Loucy (cell line): Measurements from ENCODE around the gene VWA7.
A peak's percentile ranks its signal among the peaks of the same experiment; 100 is the strongest.
"Not testable (repeated sequence)": the region's sequence is repeated elsewhere in the genome, so short reads cannot be mapped to it uniquely, and the experiment has no call there.

Experiments used
- H2AFZ ChIP-seq: fragments of 200-600 bp; sonication (generic); 2 replicates; pipeline ENCODE4 v1.6.0; 2016; ENCODE audit warnings: antibody characterized with exemption, mild to moderate bottlenecking, low read length, moderate library complexity
- H3F3A ChIP-seq: fragments of 200-600 bp; 2 replicates; pipeline ENCODE4 v1.6.0; 2016; ENCODE audit warnings: antibody characterized with exemption, low read depth, mild to moderate bottlenecking
- H3K27me3 ChIP-seq: fragments of 200-600 bp; sonication (generic); 2 replicates; pipeline ENCODE4 v1.6.1; 2014; ENCODE audit warnings: low read length, mild to moderate bottlenecking; ENCODE audit not compliant: insufficient read depth, poor library complexity, severe bottlenecking
- H3K36me3 ChIP-seq: fragments of 200-600 bp; sonication (generic); 2 replicates; pipeline ENCODE4 v1.6.1; 2016; ENCODE audit warnings: low read length; ENCODE audit not compliant: insufficient read depth
- H3K4me1 ChIP-seq: fragments of 200-600 bp; sonication (generic); 2 replicates; pipeline ENCODE4 v1.5.1; 2014; ENCODE audit warnings: low read length, mild to moderate bottlenecking; ENCODE audit not compliant: insufficient read depth, poor library complexity, severe bottlenecking
- H3K4me2 ChIP-seq: fragments of 200-600 bp; sonication (generic); 2 replicates; pipeline ENCODE4 v1.6.0; 2014; ENCODE audit warnings: antibody characterized with exemption, low read length, low read depth, mild to moderate bottlenecking; ENCODE audit not compliant: poor library complexity, severe bottlenecking
- H3K4me3 ChIP-seq: fragments of 200-600 bp; sonication (generic); 2 replicates; pipeline ENCODE4 v1.5.1; 2014; ENCODE audit warnings: low read length, mild to moderate bottlenecking, mixed read lengths; ENCODE audit not compliant: poor library complexity, severe bottlenecking
- H3K79me2 ChIP-seq: fragments of 200-600 bp; sonication (generic); 2 replicates; pipeline ENCODE4 v1.6.1; 2014; ENCODE audit warnings: low read length; ENCODE audit not compliant: insufficient read depth
- H3K9ac ChIP-seq: fragments of 200-600 bp; sonication (generic); 2 replicates; pipeline ENCODE4 v1.6.0; 2014; ENCODE audit warnings: mild to moderate bottlenecking, low read depth, low read length, moderate library complexity; ENCODE audit not compliant: poor library complexity, severe bottlenecking
- H3K9me2 ChIP-seq: fragments of 200-600 bp; sonication (generic); replicated peaks from 2 replicates; pipeline ENCODE4 v1.6.1; 2016; ENCODE audit warnings: low read depth, low read length, mixed read lengths
- H3K9me3 ChIP-seq: fragments of 200-600 bp; sonication (generic); 2 replicates; pipeline ENCODE4 v1.6.1; 2014; ENCODE audit warnings: mild to moderate bottlenecking, antibody characterized with exemption, low read length, low read depth; ENCODE audit not compliant: insufficient read depth
- H4K20me1 ChIP-seq: fragments of 200-600 bp; sonication (generic); 2 replicates; pipeline ENCODE4 v1.6.0; 2014; ENCODE audit warnings: antibody characterized with exemption, low read length, mild to moderate bottlenecking; ENCODE audit not compliant: insufficient read depth, poor library complexity, severe bottlenecking
- CTCF ChIP-seq: fragments of 200-600 bp; sonication (generic); conservative IDR thresholded peaks from 2 replicates; pipeline ENCODE4 v1.5.1; 2014; ENCODE audit warnings: mild to moderate bottlenecking, antibody characterized with exemption, low read length
- EZH2phosphoT487 ChIP-seq: fragments of 200-600 bp; IDR thresholded peaks from 2 replicates; pipeline ENCODE4 v1.6.1; 2018; ENCODE audit warnings: antibody characterized with exemption, mild to moderate bottlenecking, moderate library complexity, borderline replicate concordance

The VWA7 gene

GRCh38 chr6:31822036-31822821 is 45.1 kb upstream of the VWA7 start:
- H3K27me3 ChIP-seq: no peaks in the 10 kb centered on the region
- no peaks in the 10 kb centered on the region for H4K20me1 ChIP-seq
- peak overlapping the region; percentile 94 for H2AFZ ChIP-seq
- peak overlapping the region; percentile 77 for H3K9ac ChIP-seq
- no peaks in the 10 kb centered on the region for H3K9me2 ChIP-seq
- H3K9me3 ChIP-seq: no peaks in the 10 kb centered on the region
- no peaks in the 10 kb centered on the region for H3K79me2 ChIP-seq
- peak overlapping the region; percentile 77 for H3K4me3 ChIP-seq
- peaks cover 22% of the 10 kb centered on the region for H3K4me1 ChIP-seq
- no peaks in the 10 kb centered on the region for H3K36me3 ChIP-seq
- peaks cover 6% of the 10 kb centered on the region; the same call in 1 of the 2 replicates for H3F3A ChIP-seq
- H3K4me2 ChIP-seq: peak overlapping the region; percentile 74
- TF ChIP-seq CTCF (no peak), EZH2phosphoT487 (no peak)

GRCh38 chr6:31821301-31822035 is 44.3 kb upstream of the VWA7 start:
- no peaks in the 10 kb centered on the region for H3K36me3 ChIP-seq
- TF ChIP-seq EZH2phosphoT487 (no peak), CTCF (no peak)
- no peaks in the 10 kb centered on the region for H3K27me3 ChIP-seq
- H3K79me2 ChIP-seq: no peaks in the 10 kb centered on the region
- H3K4me2 ChIP-seq: peak overlapping the region; percentile 74
- peaks cover 6% of the 10 kb centered on the region; the same call in 1 of the 2 replicates for H3F3A ChIP-seq
- H4K20me1 ChIP-seq: no peaks in the 10 kb centered on the region
- peak overlapping the region; percentile 77 for H3K9ac ChIP-seq
- peak overlapping the region; percentile 77 for H3K4me3 ChIP-seq
- peaks cover 22% of the 10 kb centered on the region for H3K4me1 ChIP-seq
- H3K9me2 ChIP-seq: no peaks in the 10 kb centered on the region
- H3K9me3 ChIP-seq: no peaks in the 10 kb centered on the region
- peak overlapping the region; percentile 94 for H2AFZ ChIP-seq

- not testable (repeated sequence) for H3K9ac ChIP-seq, H3K36me3 ChIP-seq, H3K79me2 ChIP-seq, H3K9me2 ChIP-seq, H3K27me3 ChIP-seq, H3K4me2 ChIP-seq, H2AFZ ChIP-seq, H3K9me3 ChIP-seq, H3K4me3 ChIP-seq, H4K20me1 ChIP-seq, H3F3A ChIP-seq
- H3K4me1 ChIP-seq: peaks cover 22% of the 10 kb centered on the region
Measured at GRCh38 chr6:31820399-31820798, 43.3 kb upstream of the VWA7 start.
